Endothelial cell of umbilical vein (primary cell): ENCODE measurements around the gene NELFE. TPM values are rescaled to one million over a fixed set of nuclear protein-coding genes. Genes with fewer than 3 reads are reported as not detected.

Experiments used
- BruUV-seq: library from RNA; stranded (reverse); fragments of 400-500 nt; replicated peaks from 2 replicates; lab custom pipeline; 2021; lab: Mats Ljungman, UMichigan
- CTCF ChIA-PET: fragments of 300-600, 350-600 bp; sonication (Branson Sonifier 250); formaldehyde crosslinking; loops from one replicate; lab custom pipeline; 2021; ENCODE audit warnings: antibody characterized with exemption, inconsistent platforms; lab: Charles Lee
- POLR2A ChIA-PET: fragments of 300-600, 350-600 bp; sonication (Branson Sonifier 250); formaldehyde crosslinking; loops from one replicate; lab custom pipeline; 2021; ENCODE audit warnings: antibody characterized with exemption, inconsistent platforms; lab: Charles Lee
- DNase-seq: peaks from one replicate; pipeline ENCODE4 v3.0.0-alpha.2; 2011; ENCODE audit warnings: low read depth, low spot score
- FAIRE-seq: peaks from 2 replicates; lab custom pipeline; 2011; peaks lifted over from hg19 to GRCh38; lab: Jason Lieb, UNC
- H2AFZ ChIP-seq: 2 replicates; pipeline ENCODE4 v1.6.0; 2012; ENCODE audit warnings: low read depth, low read length, control low read depth, inconsistent platforms
- H3K27ac ChIP-seq: 2 replicates; pipeline ENCODE4 v1.5.1; 2011; ENCODE audit warnings: low read depth, mild to moderate bottlenecking, control low read depth, low read length, moderate library complexity; ENCODE audit not compliant: insufficient read depth
- H3K27me3 ChIP-seq, 2 experiments: 2 replicates each; pipeline versions ENCODE4 v1.6.0 to v1.6.1; 2011; ENCODE audit warnings: low read length in 2 of 2, mixed read lengths in 1 of 2; ENCODE audit not compliant: control insufficient read depth in 2 of 2, insufficient read depth in 2 of 2
- H3K36me3 ChIP-seq, 2 experiments: 2 replicates in 1 of 2; 3 replicates in 1 of 2; pipeline ENCODE4 v1.5.1; 2011; ENCODE audit warnings: low read length in 2 of 2, mild to moderate bottlenecking in 1 of 2, moderate library complexity in 1 of 2; ENCODE audit not compliant: control insufficient read depth in 2 of 2, insufficient read depth in 2 of 2; ENCODE audit errors: extremely low read depth in 1 of 2
- H3K4me1 ChIP-seq: 3 replicates; pipeline ENCODE4 v1.5.1; 2011; ENCODE audit warnings: mild to moderate bottlenecking, low read length; ENCODE audit not compliant: control insufficient read depth, insufficient read depth; ENCODE audit errors: extremely low read depth
- H3K4me2 ChIP-seq: 2 replicates; pipeline ENCODE4 v1.6.1; 2011; ENCODE audit warnings: low read length, control low read depth, mixed read lengths; ENCODE audit not compliant: insufficient read depth
- H3K4me3 ChIP-seq, 3 experiments: fragments of 200-600 bp in 1 of 3; sonication (generic), shearing (Covaris generic) in 1 of 3; replicated peaks in 1 of 3; 2 replicates each; pipeline ENCODE4 v1.5.1; 2011 to 2016; ENCODE audit warnings: control low read depth in 3 of 3, low read length in 3 of 3, mild to moderate bottlenecking in 2 of 3, inconsistent platforms in 1 of 3, low read depth in 1 of 3, moderate library complexity in 1 of 3; ENCODE audit not compliant: insufficient read depth in 1 of 3
- H3K79me2 ChIP-seq: 2 replicates; pipeline ENCODE4 v1.6.0; 2012; ENCODE audit warnings: low read length, inconsistent platforms; ENCODE audit not compliant: control insufficient read depth, insufficient read depth
- H3K9ac ChIP-seq: replicated peaks from 2 replicates; pipeline ENCODE3; 2011; ENCODE audit warnings: low read length, control low read depth; ENCODE audit not compliant: insufficient read depth; ENCODE audit errors: extremely low read depth
- H3K9me1 ChIP-seq: replicated peaks from 3 replicates; pipeline ENCODE4 v1.6.0; 2011; ENCODE audit warnings: mild to moderate bottlenecking, low read length; ENCODE audit not compliant: control insufficient read depth, insufficient read depth; ENCODE audit errors: extremely low read depth
- H3K9me3 ChIP-seq: replicated peaks from 2 replicates; pipeline ENCODE4 v1.5.1; 2012; ENCODE audit warnings: low read length, inconsistent platforms; ENCODE audit not compliant: control insufficient read depth, insufficient read depth
- H4K20me1 ChIP-seq: replicated peaks from 2 replicates; pipeline ENCODE3; 2011; ENCODE audit warnings: mild to moderate bottlenecking, low read length; ENCODE audit not compliant: control insufficient read depth, insufficient read depth; ENCODE audit errors: extremely low read depth
- CTCF ChIP-seq, 2 donors: IDR thresholded peaks; 1 replicate in 1 of 2; 2 replicates in 1 of 2; pipeline ENCODE4 v1.5.1; 2011; ENCODE audit warnings: low read length in 2 of 2, mild to moderate bottlenecking in 2 of 2, moderate library complexity in 2 of 2, control low read depth in 1 of 2, inconsistent platforms in 1 of 2, low read depth in 1 of 2; ENCODE audit not compliant: insufficient read depth in 1 of 2; ENCODE audit errors: extremely low read depth in 1 of 2
- EZH2 ChIP-seq: IDR thresholded peaks from 2 replicates; pipeline ENCODE4 v1.6.1; 2012; ENCODE audit warnings: borderline replicate concordance, low read depth, mild to moderate bottlenecking, moderate library complexity, low read length, inconsistent platforms; ENCODE audit not compliant: severe bottlenecking
- FOS ChIP-seq: IDR thresholded peaks from 2 replicates; pipeline ENCODE4 v1.6.1; 2011; ENCODE audit warnings: mild to moderate bottlenecking, low read length, moderate library complexity, borderline replicate concordance; ENCODE audit not compliant: insufficient read depth
- GATA2 ChIP-seq: IDR thresholded peaks from 2 replicates; pipeline ENCODE4 v1.7.0; 2011; ENCODE audit warnings: low read depth, mild to moderate bottlenecking, moderate library complexity, mixed read lengths, low read length; ENCODE audit not compliant: insufficient read length, insufficient read depth
- JUN ChIP-seq: IDR thresholded peaks from 2 replicates; pipeline ENCODE4 v1.6.1; 2011; ENCODE audit warnings: borderline replicate concordance, low read depth; ENCODE audit not compliant: insufficient read length, insufficient read depth
- MAX ChIP-seq: IDR thresholded peaks from 2 replicates; pipeline ENCODE4 v1.6.1; 2011; ENCODE audit not compliant: insufficient read depth, insufficient read length
- MYC ChIP-seq: IDR thresholded peaks from one replicate; pipeline ENCODE4 v1.6.1; 2011; ENCODE audit warnings: mild to moderate bottlenecking, low read depth, low read length
- POLR2A ChIP-seq: IDR thresholded peaks from 2 replicates; pipeline ENCODE4 v1.6.1; 2012; ENCODE audit warnings: low read depth, mild to moderate bottlenecking, control low read depth, low read length
- POLR2AphosphoS5 ChIP-seq: IDR thresholded peaks from 2 replicates; pipeline ENCODE4 v1.6.1; 2012; ENCODE audit warnings: low read depth, mild to moderate bottlenecking, control low read depth, low read length, moderate library complexity; ENCODE audit not compliant: insufficient read depth
- dilution Hi-C: fragments of 300-500 bp; cut with MboI; formaldehyde crosslinking; loops from one replicate; pipeline ENCODE4 v1.15.0; 2019; ENCODE audit warnings: low sequenced_read_pairs; ENCODE audit not compliant: extremely low pct_ligation_motif_present
- intact Hi-C: fragments of 100-400 bp; cut with micrococcal nuclease; formaldehyde crosslinking; loops from one replicate; pipeline ENCODE4 v1.10.0; 2022
- polyA plus RNA-seq, 4 experiments: library from polyadenylated mRNA; depleted of rRNA in 3 of 4; stranded (reverse) in 3 of 4; unstranded in 1 of 4; fragments of >200 nt; gene quantifications; 2 replicates each; pipeline versions ENCODE4 v1.2.1 to v1.2.3, GENCODE V29; 2011 to 2012; ENCODE audit warnings: missing spikeins in 1 of 4
- total RNA-seq: library from RNA; stranded (reverse); gene quantifications from 2 replicates; pipeline ENCODE4 v1.2.3, GENCODE V29; 2021

NELFE gene
- total and polyA plus RNA-seq, 2 donors (not counting 3 experiments of a cell fraction or from before 2014, with no cell fraction given), result 55.8 to 68.5 TPM

DNA sequence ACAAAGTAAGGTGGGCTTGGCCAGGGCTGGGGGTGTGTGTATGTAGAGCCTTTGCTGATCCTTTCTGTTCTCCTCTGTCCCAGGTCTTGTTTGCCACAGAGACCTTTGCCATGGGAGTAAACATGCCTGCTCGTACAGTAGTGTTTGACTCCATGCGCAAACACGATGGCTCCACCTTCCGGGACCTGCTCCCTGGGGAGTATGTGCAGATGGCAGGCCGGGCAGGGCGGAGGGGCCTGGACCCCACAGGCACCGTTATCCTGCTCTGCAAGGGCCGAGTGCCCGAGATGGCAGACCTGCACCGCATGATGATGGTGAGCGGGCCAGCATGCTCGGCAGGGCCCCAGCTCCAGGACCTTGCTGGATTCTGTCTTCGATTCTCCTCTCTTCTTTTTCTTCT lies 6.9 kb upstream of the NELFE start:
- H3K27me3 ChIP-seq, result no peaks in the 10 kb centered on the region
- FAIRE-seq (no peak), DNase-seq (no peak)
- H3K36me3 ChIP-seq, result peaks cover 14 to 66% of the 10 kb centered on the region in 2 experiments
- POLR2A ChIA-PET, result no interaction called here
- H3K4me1 ChIP-seq, result peaks cover 1% of the 10 kb centered on the region
- dilution Hi-C loops (no loop called here), intact Hi-C loops (no loop called here)
- TF ChIP-seq EZH2 (no peak), FOS (no peak), MAX (no peak), GATA2 (no peak), CTCF (IDR thresholded peaks at IDR 0.05; ENCODE audit: extremely low read depth in 1 of 2, insufficient read depth in 1 of 2, low read depth in 1 of 2, low read length in 2 of 2) (no peak)
- peaks cover 5% of the 10 kb centered on the region for H3K79me2 ChIP-seq
- no TSS peak for BruUV-seq
- no peaks in the 10 kb centered on the region for H3K9me3 ChIP-seq
- CTCF ChIA-PET, result no interaction called here
- no peak overlapping the region for H3K27ac ChIP-seq
- no peaks in the 10 kb centered on the region for H3K9me1 ChIP-seq
- no peak overlapping the region for H2AFZ ChIP-seq
- no peak overlapping the region for H3K4me2 ChIP-seq
- H4K20me1 ChIP-seq, result no peaks in the 10 kb centered on the region
- no peak overlapping the region for H3K4me3 ChIP-seq
- H3K9ac ChIP-seq, result no peak overlapping the region

GRCh38 chr6:31963921-31964320 lies 5.2 kb upstream of the NELFE start:
- H3K4me1 ChIP-seq, result peaks cover 8% of the 10 kb centered on the region
- ChIA-PET CTCF (interaction anchor here (0.6 kb wide), 1 partner anchor 11 kb away, joined by 3 read pairs; no protein-coding TSS in a partner anchor), POLR2A (no interaction called here)
- intact Hi-C loops, result no loop called here
- H4K20me1 ChIP-seq, result no peaks in the 10 kb centered on the region
- no peak overlapping the region for H2AFZ ChIP-seq
- no peak for TF ChIP-seq FOS
- TF ChIP-seq EZH2, result no peak
- no peak for TF ChIP-seq MAX
- TF ChIP-seq MYC, result no peak
- TF ChIP-seq CTCF (IDR thresholded peaks at IDR 0.05; ENCODE audit: extremely low read depth in 1 of 2, insufficient read depth in 1 of 2, low read depth in 1 of 2, low read length in 2 of 2), result no peak
- no peak for TF ChIP-seq JUN
- no peak for TF ChIP-seq GATA2
- TF ChIP-seq POLR2AphosphoS5, result no peak
- no peak for TF ChIP-seq POLR2A
- H3K9me1 ChIP-seq, result no peaks in the 10 kb centered on the region
- FAIRE-seq (no peak), DNase-seq (no peak)
- H3K4me2 ChIP-seq, result no peak overlapping the region
- no TSS peak for BruUV-seq
- H3K4me3 ChIP-seq, result no peak overlapping the region
- no peak overlapping the region for H3K9ac ChIP-seq
- no peaks in the 10 kb centered on the region for H3K27me3 ChIP-seq
- no peaks in the 10 kb centered on the region for H3K9me3 ChIP-seq
- H3K79me2 ChIP-seq, result peaks cover 10% of the 10 kb centered on the region
- dilution Hi-C loops, result no loop called here
- H3K27ac ChIP-seq, result no peak overlapping the region
- H3K36me3 ChIP-seq, result peaks cover 12 to 56% of the 10 kb centered on the region in 2 experiments
